ENCODE results near the gene LIN52.
"Not testable (repeated sequence)": the region's sequence is repeated elsewhere in the genome, so short reads cannot be mapped to it uniquely, and the experiment has no call there.

Gene LIN52

DNA sequence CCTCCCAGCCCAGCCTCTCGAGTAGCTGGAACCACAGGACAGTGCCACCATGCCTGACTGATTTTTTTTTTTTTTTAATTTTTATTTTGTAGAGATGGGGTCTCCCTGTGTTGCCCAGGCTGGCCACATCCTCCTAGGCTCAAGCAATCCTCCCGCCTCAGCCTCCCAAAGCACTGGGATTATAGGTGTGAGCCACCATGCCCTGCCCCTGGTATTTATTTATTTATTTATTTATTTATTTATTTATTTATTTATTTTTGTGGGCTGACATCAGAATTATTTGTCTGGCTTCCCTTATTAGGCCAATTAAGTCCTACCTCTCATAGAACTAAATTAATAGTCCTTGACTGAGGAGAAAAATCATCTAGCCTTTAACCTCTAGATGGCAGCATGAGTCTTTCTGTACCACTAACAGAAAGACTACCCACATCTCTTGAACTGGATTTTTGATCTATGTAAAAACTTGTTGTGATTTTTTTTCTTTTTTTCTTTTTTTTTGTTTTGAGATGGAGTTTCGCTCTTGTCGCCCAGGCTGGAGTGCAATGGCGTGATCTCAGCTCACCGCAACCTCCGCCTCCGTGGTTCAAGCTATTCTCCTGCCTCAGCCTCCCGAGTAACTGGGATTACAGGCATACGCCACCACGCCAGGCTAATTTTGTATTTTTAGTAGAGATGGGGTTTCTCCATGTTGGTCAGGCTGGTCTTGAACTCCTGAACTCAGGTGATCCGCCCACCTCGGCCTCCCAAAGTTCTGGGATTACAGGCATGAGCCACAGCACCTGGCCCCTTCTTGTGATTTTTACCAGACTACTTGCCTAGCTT, 26.9 kb downstream of the LIN52 start:
- not testable (repeated sequence) for DNase-seq

DNA sequence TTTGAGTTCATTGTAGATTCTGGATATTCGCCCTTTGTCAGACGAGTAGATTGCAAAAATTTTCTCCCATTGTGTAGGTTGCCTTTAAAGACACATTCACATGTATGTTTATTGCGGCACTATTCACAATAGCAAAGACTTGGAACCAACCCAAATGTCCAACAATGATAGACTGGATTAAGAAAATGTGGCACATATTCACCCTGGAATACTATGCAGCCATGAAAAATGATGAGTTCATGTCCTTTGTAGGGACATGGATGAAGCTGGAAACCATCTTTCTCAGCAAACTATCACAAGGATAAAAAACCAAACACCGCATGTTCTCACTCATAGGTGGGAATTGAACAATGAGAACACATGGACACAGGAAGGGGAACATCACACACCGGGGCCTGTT, 40.7 kb downstream of the LIN52 start:
- DNase-seq = not testable (repeated sequence)

DNA sequence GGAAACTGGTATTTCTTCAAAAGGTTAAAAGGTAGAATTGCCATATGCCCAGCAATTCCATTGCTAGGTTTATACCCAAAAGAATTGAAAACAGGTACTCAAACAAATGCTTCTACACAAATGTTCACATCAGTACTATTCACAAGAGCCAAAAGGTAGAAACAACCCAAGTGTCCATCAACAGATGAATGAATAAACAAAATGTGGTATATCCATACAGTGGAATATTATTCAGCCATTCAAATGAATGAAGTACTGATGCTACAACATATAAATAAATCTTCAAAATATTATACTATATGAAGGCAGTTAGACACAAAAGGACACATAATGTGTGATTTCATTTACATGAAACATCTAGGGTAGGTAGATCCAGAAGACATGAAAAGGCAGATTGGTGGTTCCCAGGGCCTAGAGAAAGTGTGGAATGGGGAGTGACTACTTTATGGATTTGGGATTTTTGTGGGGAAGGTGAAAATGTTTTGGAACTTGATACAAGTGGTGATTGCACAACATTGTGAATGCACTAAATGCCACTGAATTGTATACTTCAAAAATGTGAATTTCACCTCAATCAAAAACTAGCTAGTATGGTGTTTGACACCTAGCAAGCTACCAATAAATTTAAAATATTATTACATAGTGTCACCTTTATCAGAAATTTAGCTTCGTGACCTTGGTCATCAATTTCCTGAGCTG, 41.7 kb downstream of the LIN52 start:
- no peak for DNase-seq

DNA sequence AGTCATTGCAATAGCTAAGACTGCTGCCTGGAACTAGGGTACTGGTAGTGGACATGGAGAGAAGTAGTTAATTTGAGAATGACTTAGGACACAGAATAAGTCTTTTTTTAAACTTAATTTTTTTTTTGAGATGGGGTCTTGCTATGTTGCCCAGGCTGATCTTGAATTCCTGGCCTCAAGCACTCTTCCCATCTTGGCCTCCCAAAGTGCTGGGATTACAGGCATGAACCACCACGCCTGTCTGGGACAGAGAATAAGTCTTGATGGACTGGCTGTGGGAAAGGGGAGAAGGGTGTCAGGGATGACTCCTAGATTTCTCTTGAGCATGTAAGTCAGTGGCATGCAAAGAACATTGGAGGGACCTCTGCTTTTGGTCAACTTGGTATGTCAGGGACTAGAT, 42.9 kb downstream of the LIN52 start:
- DNase-seq = no peak

DNA sequence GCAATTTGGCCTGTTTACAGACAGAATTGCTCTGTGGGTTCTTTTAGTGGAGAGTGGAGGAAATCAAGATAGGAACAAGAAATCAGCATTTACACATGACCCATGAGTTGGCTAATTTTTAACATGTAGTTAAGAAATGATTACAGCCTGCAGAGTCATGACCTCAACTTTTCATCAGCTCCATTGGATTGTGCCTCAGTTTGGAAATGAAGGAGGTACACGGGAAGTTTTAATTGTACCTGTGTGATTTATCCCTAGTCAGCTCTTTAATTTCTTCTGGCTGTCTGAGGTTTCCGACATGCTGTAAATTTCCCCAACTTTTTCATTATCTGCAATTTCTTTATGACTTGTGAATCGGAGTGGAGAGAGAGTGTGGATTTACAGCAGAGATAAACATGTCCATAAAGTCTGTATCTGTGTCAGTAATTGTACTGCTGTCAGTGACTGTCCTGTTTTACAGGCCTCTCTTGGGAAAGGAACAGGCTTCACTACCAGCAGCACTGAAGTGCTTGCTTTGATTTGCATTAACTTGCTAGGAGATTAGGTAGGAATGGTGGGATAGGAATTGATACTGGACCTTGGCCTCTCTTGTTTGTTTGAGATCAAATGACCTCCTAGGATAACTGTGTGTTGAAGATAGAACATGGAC, 49.2 kb downstream of the LIN52 start:
- DNase-seq = no peak

DNA sequence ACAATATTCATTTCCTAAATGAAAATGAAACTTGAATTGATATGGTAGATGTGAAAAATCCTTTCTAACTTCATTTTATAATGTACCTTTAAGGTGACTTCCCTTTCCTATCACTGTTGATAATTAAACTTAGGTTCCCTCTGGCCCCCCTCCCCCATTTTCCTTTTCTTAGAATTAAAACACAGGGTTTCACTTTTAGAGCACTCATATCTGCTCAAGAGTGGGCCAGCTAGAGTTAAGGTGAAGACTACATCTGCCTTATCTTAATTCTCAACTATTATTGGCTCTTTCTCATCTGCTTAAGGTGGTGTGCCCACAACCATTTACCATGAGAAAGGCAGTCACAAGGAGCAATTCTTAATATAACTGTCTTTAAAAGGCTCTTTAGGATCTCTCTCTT, 49.7 kb downstream of the LIN52 start:
- DNase-seq = no peak

DNA sequence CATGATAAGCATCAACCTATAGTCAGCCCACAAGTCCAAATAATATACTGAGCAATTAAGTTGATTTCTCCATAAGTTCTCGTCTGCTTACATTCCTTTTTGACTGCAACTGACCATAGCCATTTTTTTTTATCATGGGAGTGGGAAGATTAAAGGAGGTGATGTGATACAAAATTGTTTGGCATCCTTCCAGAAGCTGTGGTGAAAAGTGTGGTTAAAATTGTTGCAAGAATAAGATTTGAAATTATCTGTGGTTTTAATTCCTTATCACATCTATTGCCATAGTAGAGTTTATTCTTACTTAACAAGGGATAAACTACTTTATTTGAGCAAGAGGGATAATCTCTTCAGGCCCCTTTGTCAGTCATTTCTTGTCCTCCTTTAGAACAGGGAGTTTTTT, 50.7 kb downstream of the LIN52 start:
- no peak for DNase-seq

DNA sequence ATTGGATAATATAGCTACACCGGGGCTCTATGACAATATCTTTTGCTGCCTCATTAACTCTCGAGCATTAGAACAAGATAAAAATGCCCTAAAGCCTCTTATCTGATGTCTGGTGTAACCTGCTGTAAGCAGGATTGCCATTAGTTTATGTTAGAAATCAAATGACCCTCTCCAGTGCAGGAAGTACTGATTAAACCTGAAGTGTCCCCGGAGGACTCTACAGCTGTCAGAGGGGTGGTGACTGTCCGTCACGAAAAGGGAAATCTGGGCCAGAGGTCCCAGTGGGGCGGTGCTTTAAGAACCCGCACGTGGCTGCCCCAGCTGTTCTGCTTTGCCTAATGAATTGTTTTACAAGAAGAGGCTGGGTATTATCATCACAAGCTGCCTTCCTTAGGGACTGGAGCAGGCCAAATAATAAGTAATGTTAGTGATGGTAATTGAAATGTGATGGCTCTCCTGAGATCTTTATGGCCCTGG, 55.7 kb downstream of the LIN52 start:
- DNase-seq = no peak

DNA sequence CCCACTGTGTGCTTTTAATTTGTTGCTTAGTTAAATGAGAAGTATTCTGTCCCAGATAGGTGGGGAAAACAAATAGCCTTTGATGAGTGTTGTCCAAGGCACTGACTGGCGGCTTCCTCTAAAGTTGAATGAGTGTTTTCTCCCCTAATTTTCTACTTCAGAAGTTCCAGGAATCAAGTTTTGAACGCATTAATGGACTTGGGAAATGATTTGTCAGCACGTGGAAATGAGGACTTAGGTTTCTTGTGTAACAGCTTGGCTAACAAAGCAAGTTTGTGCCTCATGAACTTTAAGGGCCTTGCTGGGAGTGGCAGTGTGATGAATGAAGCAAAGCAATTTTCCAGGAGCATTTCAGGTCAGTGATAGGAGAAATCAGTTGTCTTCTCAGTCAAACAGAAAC, 56.9 kb downstream of the LIN52 start:
- no peak for DNase-seq

DNA sequence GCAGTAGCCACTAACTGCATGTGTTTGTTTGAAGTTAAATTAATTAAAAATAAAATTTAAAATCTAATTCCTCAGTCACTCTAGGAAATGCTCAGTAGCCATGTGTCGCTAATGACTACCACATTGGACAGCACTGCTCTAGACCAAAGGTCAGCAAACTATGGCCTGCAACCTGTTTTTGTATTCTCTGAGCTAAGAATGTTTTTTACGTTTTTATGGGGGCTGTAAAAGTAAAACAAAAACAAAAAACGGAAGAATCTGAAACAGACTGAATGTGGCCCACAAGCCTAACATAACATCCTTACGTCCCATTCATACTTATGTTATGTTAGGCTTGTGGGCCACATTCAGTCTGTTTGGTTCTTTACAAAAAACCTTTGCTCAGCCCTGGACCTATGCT, 57.8 kb downstream of the LIN52 start:
- DNase-seq = no peak

DNA sequence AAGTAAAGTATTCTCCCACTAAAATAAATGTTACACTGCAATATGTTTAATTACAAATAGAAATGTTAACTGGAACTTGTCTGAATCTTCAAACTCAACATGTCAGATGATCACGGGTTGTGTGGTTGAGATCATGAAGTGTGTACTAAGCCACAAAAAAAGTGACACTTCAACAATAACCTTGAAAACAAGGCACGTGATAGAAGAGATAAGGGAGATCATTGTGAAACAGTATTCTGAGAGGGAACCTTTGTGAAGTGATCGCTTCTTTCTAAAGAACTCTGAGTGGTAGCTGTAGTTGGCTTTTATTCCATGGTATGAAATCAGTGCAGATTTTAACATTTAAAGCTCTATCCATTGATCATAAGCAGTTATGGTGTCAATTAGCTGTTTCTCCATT, 60.0 kb downstream of the LIN52 start:
- no peak for DNase-seq

DNA sequence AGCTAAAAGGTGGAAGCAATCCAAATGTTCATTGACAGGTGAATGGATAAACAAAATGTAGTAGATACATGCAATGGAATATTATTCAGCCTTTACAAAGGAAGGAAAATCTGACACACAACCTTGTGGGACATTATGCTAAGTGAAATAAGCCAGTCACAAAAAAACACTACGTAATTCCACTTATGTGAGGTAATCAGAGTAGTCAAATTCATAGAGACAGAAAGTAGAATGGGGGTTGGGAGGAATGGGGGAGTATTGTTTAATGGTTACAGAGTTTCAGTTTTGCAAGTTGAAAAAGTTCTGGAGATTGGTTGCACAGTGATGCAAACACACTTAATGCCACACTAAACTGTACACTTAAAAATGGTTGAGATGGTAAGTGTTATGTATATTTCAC, 62.8 kb downstream of the LIN52 start:
- no peak for DNase-seq

DNA sequence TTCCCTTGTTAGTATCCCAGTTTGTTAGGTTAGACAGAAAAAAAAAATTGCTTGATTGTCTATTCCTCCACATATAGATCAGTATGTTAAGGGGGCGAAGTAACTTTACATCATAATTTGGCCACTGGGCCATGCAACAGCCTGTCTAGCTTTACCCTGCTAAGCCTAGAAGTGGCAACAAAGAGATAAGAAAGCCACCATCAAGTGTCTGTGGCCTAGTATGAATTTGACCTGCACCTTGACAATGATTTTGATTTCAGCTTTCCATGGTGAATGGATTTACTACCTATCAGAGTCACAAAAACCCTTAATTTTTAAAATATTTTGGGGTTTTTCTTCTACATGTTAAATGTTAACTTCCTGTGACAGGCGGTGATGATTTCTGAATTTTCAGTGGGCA, 63.9 kb downstream of the LIN52 start:
- DNase-seq = no peak

DNA sequence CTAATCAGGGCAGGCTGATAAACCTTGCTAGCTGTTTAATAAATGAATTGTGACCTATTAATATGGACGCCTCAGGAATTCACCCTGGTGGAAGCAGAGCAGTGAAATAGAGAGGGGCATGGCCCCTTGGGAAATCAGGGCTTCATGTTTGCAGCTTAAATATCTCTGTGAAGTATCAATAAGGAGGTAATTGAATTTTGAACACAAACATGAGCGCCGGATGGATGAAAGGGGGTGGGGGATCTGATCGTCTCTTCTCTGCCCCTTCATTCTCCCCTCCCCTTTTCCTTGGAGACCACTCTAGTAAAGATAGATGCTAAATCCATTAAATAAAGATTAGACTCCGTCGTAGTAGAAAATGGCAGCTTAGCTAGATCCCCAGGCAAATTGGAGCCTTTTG, 70.5 kb downstream of the LIN52 start:
- no peak for DNase-seq

DNA sequence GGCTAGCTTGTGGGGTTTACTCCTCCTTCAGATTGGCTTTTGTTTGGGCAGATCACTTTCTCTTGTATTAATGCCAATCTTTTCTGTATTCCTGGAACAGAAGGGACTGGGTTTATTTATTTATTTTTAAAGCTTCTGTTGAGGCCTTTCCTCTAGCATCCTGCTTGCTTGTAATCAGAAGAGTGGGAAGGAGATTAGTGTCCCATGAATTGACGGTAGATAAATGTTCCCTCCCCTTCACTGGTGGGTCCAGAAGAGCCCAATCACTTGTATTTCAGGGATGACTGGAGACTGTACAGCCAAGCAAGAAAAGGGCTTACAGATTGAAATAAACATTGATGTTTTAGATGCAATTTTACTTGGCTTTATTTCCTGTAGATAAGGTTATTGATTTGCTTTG, 71.0 kb downstream of the LIN52 start:
- no peak for DNase-seq

DNA sequence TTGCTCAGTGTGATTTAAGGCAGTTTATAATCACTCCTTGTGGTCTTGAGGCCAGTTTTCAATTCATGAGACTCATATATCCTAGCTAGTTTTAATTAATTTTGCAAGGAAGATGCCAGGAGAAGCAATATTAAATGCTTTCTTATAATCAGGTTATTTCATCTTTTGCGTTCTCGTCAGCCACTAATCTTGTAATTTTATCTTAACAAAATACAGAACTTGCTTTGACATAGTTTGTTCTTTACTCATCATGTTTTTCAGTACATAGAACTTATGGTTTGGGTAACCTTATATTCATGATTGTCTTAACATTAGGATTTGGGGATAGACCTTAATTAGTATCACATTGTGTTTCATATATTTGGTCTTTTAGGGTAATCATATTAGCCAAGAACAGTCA, 76.0 kb downstream of the LIN52 start:
- DNase-seq = no peak

DNA sequence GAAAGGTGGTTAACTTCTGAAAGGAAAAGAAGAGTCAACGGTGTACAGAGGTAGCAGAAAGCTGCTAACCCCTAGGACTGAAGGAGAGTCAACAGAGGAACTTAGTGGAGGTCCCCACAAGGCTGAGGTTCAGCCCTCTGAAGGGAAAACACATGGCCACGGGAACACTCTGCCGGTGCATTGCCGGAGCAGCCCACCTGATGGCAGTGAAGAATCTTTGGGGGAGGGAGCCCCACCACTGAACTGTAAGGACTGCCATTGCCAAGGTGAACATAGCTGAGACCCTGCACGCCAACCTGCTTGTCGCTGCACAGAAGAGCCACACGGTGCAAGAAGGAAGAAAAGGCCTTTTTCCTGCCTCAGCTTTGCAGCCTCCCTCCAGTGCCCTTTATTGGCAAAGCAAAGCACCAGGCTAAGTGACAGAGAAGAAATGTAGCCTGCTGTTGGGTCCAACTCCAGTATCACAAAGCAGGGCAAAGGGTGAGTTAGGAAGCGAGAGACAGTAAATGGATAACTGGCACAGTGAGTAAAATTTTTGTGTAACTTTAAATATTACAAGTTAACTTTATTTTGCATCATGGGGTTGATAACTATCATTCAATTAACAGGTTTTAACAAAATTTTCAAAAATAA, 76.9 kb downstream of the LIN52 start:
- DNase-seq = no peak

DNA sequence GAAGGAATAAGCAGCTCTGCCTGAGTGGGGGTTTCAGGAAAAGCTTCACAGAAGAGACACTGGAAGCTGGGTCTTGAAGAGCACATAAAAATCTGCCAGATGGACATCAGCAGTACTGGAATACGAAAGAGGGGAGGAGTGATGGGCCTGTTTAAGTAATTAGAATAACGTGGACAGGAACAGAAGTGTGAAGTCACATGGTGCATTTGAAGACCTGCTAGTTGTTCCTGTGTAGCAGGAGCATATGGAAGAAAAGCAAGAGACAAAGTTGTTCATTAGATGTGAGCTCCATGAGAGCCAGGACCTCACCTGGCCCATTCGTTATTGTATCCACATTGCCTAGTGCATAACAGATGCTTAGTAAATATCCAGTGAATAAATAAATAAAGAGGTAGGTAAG, 85.2 kb downstream of the LIN52 start:
- no peak for DNase-seq

DNA sequence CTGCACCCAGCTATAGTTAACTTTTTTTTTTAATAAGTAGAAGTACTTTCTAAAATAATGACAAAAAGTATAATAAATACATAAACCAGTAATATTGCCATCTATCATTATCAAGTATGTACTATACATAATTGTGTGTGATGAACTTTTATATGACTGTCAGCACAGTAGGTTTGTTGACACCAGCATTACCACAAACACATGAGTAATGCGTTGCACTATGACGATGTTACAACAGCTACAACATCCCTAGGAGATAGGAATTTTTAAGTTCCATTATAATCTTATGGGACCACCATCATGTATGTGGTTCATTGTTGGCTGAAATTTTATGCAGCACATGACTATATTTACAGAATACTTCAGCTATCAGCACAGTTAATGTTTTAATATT, 91.6 kb downstream of the LIN52 start:
- DNase-seq = no peak

DNA sequence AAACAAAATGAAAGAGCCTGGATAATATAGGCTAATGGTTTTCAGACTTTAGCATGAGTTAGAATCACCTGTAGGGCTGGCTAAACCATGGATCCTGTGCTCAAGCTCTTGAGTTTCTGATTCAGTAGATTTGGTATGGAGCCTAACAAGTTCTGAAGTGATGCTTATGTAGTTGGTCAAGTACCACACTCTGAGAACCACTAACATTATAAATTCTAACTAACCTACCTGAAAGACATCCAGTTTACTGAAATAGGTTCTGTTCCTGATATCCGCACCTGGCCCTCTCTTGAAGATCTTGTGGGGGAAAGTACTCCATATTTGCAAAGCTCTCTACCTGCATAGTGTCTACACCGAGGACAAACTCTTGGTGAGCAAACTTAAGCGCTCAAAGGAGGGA, 95.1 kb downstream of the LIN52 start:
- DNase-seq = no peak

DNA sequence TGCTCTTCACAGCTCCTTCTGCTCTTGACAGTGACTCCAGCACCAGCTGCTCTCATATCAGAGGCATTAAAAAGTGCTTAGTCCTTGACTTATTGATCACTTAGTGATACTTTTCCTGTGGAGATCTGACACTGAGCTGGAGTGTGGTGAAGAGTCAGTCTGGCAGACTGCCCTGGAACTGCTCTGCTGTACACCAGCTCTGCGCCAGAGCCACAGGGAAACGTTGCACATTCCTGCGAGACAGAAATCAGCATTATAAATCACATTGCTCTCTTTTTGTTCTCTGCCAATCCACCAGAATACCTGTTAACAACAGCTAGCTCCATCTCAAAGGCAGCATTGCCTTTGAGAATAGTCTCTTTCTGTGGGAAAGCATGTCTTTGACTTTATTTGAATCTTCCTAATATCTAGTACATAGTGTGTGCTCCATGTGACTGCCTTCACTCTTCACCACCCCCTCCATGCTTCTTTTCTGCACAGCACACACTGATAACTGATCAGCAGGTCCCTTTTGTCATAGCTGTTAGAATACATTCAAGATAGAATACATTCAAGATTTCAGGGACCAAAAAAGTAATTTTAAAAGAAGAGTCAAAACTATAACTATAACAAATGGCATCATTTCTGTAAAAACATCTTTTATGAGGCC, 106.3 kb downstream of the LIN52 start:
- DNase-seq = no peak

DNA sequence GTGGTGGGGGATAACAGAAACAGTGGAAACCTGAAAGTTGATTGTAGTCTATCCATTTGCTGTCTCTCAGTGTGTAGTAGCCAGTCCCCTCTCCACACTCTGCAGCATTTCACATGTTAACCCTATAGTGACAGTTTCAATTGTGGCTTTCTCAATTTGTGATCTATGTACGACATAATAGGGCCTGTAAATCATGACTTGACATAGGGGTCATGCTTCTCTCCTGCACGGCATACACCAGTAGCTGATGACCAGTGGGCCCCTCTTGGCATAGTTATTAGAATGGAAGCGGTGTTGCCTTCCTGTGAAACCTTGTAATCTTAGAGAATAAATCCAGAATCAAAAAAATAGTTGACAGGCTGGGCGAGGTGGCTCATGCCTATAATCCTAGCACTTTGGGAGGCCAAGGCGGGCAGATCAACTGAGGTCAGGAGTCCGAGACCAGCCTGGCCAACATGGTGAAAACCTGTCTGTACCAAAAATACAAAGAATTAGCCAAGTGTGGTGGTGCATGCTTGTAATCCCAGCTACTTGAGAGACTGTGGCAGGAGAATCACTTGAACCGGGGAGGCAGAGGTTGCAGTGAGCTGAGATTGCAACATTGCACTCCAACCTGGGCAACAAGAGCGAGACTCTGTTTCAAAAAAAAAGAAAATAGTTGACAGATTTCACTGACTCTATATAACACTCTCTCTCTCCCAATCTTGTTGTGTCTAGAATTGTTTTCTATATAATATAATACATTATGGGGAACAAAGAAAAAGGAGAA, 109.9 kb downstream of the LIN52 start:
- no peak for DNase-seq

Data from GDM1 (cell line).